NAMALWA (cell line): ENCODE results near the gene GPR84.

ENCODE experiments used
- DNase-seq: peaks from one replicate; pipeline ENCODE4 v3.0.0-alpha.2; 2015; ENCODE audit warnings: low spot score

GPR84 gene

GRCh38 chr12:54364413-54364812 is at the start of gene GPR84:
TSS of gene GPR84 (minus strand) at chr12:54364486. CDS start at chr12:54363851, 635 bp downstream.
- no peak for DNase-seq

GRCh38 chr12:54413284-54414190 is 49.3 kb upstream of the GPR84 start:
- peak; percentile 57 for DNase-seq

- no peak for DNase-seq
Measured at GRCh38 chr12:54412786-54413185, 48.5 kb upstream of the GPR84 start.

GRCh38 chr12:54412348-54412747 is 48.1 kb upstream of the GPR84 start:
- DNase-seq: no peak

GRCh38 chr12:54411391-54412241 is 47.3 kb upstream of the GPR84 start:
- peak; percentile 42 for DNase-seq

- no peak for DNase-seq
Measured at GRCh38 chr12:54409267-54409666, 45.0 kb upstream of the GPR84 start.

- DNase-seq: no peak
Measured at GRCh38 chr12:54407183-54407905, 43.1 kb upstream of the GPR84 start.

- DNase-seq: no peak
Measured at GRCh38 chr12:54405573-54405972, 41.3 kb upstream of the GPR84 start.

- no peak for DNase-seq
Measured at GRCh38 chr12:54405106-54405505, 40.8 kb upstream of the GPR84 start.

GRCh38 chr12:54404061-54405004 is 40.0 kb upstream of the GPR84 start:
- DNase-seq: peak; percentile 72

GRCh38 chr12:54401119-54401518 is 36.8 kb upstream of the GPR84 start:
- no peak for DNase-seq

GRCh38 chr12:54398995-54399793 is 34.9 kb upstream of the GPR84 start:
- peak; percentile 90 for DNase-seq

- no peak for DNase-seq
Measured at GRCh38 chr12:54398218-54398617, 33.9 kb upstream of the GPR84 start.

GRCh38 chr12:54397157-54397556 is 32.9 kb upstream of the GPR84 start:
- DNase-seq: no peak

GRCh38 chr12:54395545-54395944 is 31.3 kb upstream of the GPR84 start:
- no peak for DNase-seq

GRCh38 chr12:54394986-54395385 is 30.7 kb upstream of the GPR84 start:
- no peak for DNase-seq

- DNase-seq: peak; percentile 69
Measured at GRCh38 chr12:54394281-54394719, 30.0 kb upstream of the GPR84 start.

GRCh38 chr12:54393743-54394142 is 29.5 kb upstream of the GPR84 start:
- DNase-seq: no peak

GRCh38 chr12:54393207-54393609 is 28.9 kb upstream of the GPR84 start:
- no peak for DNase-seq
